ENCODE measurements around the gene TMEM164. TPM values are rescaled to one million over a fixed set of nuclear protein-coding genes. Genes with fewer than 3 reads are reported as not detected.
"Not testable (repeated sequence)": the region's sequence is repeated elsewhere in the genome, so short reads cannot be mapped to it uniquely, and the experiment has no call there.

TMEM164 gene
- total RNA-seq, 2 donors from 2014 or later: 30.3 to 36.6 TPM

GRCh38 chrX:109964390-109964789 lies 38.5 kb upstream of the TMEM164 start:
- H3K4me3 ChIP-seq: no peak overlapping the region
- no peak for DNase-seq (ENCODE audit: low spot score)
- no peaks in the 10 kb centered on the region for H3K9me3 ChIP-seq
- no peak for TF ChIP-seq CTCF (IDR thresholded peaks at IDR 0.05)
- H3K27ac ChIP-seq: no peak overlapping the region
- H3K4me1 ChIP-seq: no peaks in the 10 kb centered on the region
- H3K36me3 ChIP-seq: no peaks in the 10 kb centered on the region
- no peaks in the 10 kb centered on the region for H3K27me3 ChIP-seq

GRCh38 chrX:109966246-109966645 lies 36.7 kb upstream of the TMEM164 start:
- H3K4me1 ChIP-seq: no peaks in the 10 kb centered on the region
- no peaks in the 10 kb centered on the region for H3K36me3 ChIP-seq
- no peak overlapping the region for H3K27ac ChIP-seq
- H3K27me3 ChIP-seq: no peaks in the 10 kb centered on the region
- no peak overlapping the region for H3K4me3 ChIP-seq
- no peak for DNase-seq (ENCODE audit: low spot score)
- H3K9me3 ChIP-seq: no peaks in the 10 kb centered on the region
- no peak for TF ChIP-seq CTCF (IDR thresholded peaks at IDR 0.05)

GRCh38 chrX:109967156-109967555 lies 35.8 kb upstream of the TMEM164 start:
- Histone ChIP-seq H3K36me3 (no peaks in the 10 kb centered on the region), H3K27ac (no peak overlapping the region), H3K4me1 (no peaks in the 10 kb centered on the region), H3K4me3 (no peak overlapping the region), H3K27me3 (no peaks in the 10 kb centered on the region), H3K9me3 (no peaks in the 10 kb centered on the region)
- TF ChIP-seq CTCF (IDR thresholded peaks at IDR 0.05): no peak
- no peak for DNase-seq (ENCODE audit: low spot score)

- H3K27me3 ChIP-seq; H3K4me1 ChIP-seq; DNase-seq (ENCODE audit: low spot score); H3K9me3 ChIP-seq; H3K4me3 ChIP-seq; H3K27ac ChIP-seq; H3K36me3 ChIP-seq: not testable (repeated sequence)
Measured at GRCh38 chrX:109970841-109971240, 32.1 kb upstream of the TMEM164 start.

- Histone ChIP-seq H3K27ac (no peak overlapping the region), H3K9me3 (no peaks in the 10 kb centered on the region), H3K36me3 (no peaks in the 10 kb centered on the region), H3K4me3 (no peak overlapping the region), H3K27me3 (peaks cover 0 to 5% of the 10 kb centered on the region in 2 donors), H3K4me1 (no peaks in the 10 kb centered on the region)
- DNase-seq (ENCODE audit: low spot score): no peak
- TF ChIP-seq CTCF (IDR thresholded peaks at IDR 0.05): no peak
Measured at GRCh38 chrX:109974906-109975655, 27.8 kb upstream of the TMEM164 start.

GRCh38 chrX:109985210-109985609 lies 17.7 kb upstream of the TMEM164 start:
- not testable (repeated sequence) for H3K27me3 ChIP-seq; H3K4me3 ChIP-seq; H3K9me3 ChIP-seq; H3K27ac ChIP-seq; DNase-seq (ENCODE audit: low spot score); H3K4me1 ChIP-seq; H3K36me3 ChIP-seq

- DNase-seq (ENCODE audit: low spot score): no peak
- no peaks in the 10 kb centered on the region for H3K27me3 ChIP-seq
- H3K36me3 ChIP-seq: no peaks in the 10 kb centered on the region
- H3K4me3 ChIP-seq: no peak overlapping the region
- H3K4me1 ChIP-seq: no peaks in the 10 kb centered on the region
- no peak overlapping the region for H3K27ac ChIP-seq
- TF ChIP-seq CTCF (IDR thresholded peaks at IDR 0.05): no peak
- no peaks in the 10 kb centered on the region for H3K9me3 ChIP-seq
Measured at GRCh38 chrX:109987884-109988283, 15.0 kb upstream of the TMEM164 start.

Measured in right atrium auricular region (tissue), 2 donors.